DMS153 (cell line): ENCODE data around the gene BTBD9.

ENCODE experiments used
- DNase-seq: peaks from one replicate; lab custom pipeline; 2025; lab: John Stamatoyannopoulos, UW

Gene BTBD9

DNA sequence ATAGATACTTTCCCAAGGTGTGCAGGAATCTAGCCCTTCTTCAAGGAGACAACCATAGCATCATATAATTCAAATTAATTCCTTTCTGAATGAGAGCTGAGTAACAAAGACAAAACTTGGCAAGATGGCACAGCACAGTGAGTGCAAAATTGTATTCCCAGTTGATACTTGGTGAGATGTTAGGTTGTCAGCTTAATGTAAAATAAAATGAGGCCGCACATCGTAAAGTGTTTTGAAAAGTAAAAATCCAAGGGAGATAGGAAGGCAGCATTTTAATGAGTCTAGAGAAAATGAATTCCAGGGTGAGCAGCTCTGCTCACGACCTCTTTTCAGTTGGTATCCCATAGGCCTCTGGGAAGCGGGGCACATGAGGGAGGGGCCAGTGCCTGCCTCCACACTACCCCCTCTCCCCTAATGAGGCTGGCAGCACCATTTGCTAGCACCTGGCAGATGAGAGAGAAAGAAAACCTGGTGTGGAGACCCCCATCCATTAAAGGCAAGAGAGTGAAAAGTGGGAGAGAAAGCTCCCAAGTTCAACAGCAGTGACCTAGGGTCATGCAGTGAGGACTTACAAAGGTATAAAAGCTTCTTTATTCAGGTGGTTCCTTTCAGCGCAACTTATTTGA, 158.4 kb downstream of the BTBD9 start:
- no peak for DNase-seq

DNA sequence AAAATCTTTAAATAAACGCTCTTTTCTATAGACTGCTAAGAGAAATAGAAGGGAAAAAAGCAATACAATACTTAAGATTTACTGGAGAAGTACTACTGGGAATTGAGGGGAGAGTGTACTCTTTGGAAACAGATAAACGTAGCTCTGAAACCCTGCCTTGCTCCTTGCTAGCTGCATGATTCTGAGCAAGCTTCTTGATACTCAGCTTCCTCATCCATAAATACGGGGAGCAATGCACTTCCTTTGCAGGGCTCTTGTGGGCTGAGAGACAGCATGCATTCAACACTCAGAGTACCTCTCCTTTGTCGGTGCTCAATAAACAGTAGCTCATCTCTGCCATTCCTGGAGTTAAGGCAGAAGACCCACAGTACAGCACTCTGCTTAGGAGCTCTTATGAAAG, 159.7 kb downstream of the BTBD9 start:
- DNase-seq: no peak

DNA sequence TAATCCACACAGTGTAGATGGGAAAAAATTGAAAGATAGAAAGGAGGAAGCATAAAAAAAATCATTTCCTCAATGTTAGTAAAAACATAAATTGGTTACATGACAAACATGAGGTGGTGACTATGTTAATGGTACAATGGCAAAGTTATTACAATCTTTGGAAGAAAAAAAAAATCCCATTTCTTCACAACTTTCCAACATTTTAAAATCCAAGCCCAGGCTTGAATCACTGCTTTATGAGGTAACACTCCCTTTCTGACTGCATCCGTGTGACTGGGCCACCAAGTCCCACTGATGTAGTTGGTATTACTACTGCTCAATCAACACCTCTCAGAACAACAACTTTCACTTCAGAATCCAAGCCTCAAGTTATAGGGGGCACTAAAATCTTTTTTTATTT, 160.4 kb downstream of the BTBD9 start:
- DNase-seq: no peak

DNA sequence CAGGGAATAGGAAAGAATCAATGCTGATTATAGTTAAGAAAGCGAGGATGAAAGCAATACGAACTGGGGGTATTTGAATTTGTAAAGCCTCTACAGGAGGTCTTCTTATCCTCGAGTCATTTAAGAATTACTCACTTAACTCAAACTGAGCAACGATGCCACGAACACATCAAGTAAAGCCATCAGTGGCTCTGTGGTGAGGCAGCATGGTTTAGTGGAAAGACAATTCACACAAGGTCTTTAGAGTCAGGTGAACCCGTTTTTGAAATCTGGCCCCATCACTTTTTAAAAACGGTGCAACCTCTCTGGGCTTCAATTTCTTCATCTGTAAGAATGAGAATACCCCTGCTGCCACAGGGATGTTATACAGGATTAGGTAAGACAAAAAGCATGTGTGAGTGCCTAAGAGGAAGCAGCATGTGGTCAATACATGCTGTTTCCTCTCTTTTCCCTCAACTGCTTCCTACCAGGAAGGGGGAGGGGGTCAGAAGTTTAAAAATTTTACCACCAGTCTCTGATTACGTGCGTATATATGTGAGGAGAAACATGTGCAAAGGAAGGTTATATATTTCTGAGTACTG, 162.0 kb downstream of the BTBD9 start:
- DNase-seq: no peak

DNA sequence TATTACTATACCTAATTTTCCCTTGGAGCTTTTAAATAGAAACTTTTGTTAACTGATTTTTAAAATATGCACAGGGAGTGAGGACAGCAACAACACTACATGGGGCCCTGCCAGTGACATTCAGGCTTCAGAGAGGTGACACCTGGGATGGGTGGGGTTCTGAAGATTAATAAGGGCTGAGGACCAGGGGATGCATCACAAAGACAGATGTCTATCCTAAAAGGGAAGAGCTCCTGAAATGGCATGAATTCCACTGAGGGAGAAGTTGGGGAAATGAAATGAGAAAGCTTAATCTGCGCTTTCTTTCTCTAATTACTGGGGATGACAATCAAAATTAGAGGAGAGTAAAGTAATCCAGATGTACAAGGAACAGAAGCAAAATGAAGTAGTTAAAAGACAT, 162.8 kb downstream of the BTBD9 start:
- DNase-seq: no peak

DNA sequence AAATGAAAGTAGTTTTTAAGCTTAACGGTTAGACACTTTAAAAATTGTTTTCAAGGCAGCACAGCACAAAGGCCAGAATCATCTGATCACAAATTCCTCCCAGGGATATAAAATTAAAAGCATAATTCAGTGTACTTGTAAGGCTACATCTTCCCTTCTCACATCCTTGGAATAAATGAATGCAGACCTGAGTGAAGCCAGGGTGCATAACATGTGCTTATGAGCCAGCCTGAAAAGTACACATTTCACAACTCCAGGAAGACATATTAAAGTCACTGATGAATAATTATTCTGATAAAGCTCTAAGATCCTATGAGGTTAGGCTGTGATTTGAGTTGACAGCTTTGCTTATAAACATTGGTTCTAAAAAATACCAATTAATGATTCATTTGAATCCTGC, 163.6 kb downstream of the BTBD9 start:
- DNase-seq: no peak

DNA sequence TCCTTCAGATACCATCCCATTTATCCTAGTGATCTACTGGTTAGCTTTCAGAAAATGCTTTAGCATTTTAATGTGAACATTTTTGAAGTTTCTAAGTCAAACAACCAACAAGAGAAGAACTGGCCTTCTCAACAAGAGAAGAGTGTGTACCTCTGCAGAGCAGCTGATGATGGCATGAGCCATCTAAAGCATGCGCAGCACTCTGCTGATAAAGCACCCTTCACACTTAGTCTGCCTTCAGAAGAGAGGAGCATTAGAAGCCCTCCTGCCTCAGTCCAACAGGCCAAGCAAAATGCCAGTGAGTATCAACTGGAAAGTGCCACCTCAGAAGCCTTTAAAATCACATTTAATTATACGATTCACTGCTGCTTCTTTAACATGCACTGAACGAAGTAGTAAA, 169.2 kb downstream of the BTBD9 start:
- no peak for DNase-seq

DNA sequence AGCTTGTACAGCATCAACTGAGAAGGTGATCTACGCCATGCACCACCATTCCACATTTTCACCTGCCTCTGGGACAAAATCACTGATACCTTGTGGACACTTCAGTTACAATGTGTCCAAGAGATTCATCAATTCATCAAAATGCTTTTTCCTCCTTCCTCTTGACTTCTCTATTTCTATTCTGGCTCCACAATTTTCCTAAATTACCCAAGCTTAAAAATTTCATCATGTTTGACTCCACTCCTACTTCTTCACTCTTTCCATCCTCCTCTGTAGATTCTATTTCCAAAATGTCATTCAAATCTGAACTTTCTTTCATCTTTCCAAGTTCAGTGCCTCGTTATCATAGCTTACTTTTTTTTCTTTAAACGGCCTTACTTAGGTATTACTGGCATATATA, 172.2 kb downstream of the BTBD9 start:
- no peak for DNase-seq

DNA sequence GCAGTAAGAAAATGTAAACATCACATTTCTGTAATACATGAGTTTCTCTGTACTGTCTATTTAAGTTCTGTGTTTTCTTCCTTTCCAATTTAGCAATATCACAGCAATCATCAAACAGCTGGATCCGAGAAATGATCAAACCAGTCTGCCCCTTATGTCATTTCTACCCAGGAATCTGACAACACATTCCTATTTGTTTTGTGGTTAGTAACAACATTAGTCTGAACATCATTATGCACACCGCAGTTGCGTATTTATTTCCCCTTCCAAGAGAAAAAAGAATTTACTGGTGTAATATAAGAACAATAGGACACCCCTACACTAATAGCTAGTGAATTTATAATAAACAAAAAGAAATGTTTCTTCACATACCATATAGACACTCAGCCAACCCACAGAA, 179.5 kb downstream of the BTBD9 start:
- no peak for DNase-seq

DNA sequence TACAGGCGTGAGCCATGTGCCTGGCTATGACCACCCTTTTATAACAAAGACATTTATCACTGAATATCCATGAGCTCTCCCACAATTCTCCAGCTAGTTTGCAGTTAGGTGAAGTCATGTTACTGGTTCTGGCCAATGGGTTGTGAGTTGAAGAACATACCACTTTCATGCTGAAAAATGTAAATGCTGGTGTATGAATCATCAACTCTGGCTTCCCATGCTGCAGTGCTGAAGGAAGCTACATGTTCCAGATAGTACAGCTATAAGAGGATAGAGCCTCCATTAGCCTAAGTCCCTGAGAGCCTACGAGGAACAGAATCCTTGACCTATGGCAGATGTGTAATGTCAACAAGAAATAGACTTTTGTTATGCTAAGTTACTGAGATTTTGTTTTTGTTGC, 180.4 kb downstream of the BTBD9 start:
- no peak for DNase-seq

DNA sequence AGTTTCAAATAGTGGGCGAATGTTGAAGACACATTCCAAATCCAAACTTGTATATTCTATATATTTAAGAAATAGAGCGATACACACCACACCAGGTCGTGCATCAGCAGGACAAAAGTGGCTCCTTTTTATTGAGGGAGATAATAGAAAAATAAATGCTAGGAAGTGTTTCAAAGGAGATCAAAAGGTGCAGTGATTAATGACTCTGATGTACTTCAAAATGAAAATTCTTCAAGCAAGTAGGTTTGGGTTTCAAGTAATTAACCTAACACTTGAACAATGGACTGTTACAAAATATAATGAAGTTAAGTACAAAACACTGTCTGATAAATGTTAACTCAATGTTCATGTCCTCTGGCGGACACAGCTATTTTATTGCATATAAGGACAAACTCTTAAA, 185.9 kb downstream of the BTBD9 start:
- DNase-seq: no peak

DNA sequence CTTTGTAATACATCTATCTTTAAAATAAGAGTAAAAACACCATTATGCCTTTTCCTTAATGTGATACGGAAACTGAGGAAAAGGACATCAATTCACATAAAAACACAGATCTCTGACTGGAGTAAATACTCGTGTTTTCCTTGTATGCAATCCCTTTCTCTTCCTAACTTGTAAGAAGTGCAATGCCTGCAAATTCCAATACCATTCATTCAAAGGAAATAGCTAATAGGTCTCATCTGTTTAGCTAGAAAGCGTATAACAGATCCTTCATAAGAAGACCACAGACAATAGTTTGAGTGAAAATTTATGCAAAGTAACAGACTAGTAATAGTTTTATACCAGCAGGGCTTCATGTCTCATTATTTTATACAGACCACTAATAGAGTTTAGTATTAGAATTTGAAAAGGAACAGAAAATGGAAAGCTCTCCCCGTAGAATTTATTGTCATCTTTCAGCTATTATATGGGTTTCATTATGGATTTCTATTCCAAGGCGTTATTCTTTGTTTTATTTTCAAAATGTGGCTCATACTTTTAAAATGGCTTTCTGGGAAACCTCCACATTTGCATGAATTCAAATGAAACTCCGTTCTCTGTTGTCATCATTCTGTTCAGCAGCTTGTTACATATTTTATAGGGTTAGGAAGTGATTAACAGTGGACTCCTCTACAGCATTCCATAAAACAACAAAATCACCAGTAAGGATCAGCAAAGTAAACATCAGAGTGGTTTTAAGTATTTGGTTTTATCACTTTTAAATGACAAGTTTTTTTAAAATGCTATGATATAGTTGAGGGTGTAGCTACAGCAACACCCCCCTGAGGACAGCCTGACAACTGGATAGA, 186.7 kb downstream of the BTBD9 start:
- DNase-seq: no peak

DNA sequence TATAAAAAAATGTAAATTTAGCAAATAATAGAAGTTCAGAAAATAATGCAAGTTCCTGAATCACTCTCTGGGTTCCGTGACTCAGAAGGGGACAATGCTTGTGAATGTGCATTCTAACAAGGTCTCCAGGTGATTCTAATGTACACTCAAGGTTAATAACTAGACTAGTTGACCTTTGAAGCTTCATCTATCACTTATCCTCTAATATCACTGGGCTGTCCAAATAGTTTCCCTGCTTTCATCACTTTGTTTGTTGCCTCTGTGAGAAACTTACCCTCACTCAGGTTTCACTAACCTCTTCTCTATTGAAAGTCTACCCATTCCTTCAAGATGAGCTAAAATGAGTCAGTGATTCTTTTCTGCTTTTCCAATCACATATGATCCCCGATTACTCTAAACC, 189.0 kb downstream of the BTBD9 start:
- DNase-seq: no peak

DNA sequence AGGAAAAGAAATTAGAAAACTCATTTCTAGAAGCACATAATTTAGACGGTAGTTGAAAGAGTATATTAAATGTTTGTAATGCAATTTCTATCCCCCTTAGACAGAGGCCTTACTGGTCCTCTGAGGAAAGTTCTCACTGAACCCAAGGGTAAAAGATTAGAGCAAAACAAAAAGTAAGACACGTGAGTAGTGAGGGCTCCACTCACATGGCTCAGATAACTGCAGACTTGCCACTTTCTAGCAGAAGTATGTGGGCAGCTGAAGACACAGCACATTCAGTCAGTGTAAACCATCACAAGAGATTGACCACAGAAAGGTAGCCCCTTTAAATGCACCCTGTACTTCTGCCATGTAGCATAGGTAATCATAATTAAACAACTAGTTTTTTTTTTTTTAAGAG, 193.8 kb downstream of the BTBD9 start:
- no peak for DNase-seq

DNA sequence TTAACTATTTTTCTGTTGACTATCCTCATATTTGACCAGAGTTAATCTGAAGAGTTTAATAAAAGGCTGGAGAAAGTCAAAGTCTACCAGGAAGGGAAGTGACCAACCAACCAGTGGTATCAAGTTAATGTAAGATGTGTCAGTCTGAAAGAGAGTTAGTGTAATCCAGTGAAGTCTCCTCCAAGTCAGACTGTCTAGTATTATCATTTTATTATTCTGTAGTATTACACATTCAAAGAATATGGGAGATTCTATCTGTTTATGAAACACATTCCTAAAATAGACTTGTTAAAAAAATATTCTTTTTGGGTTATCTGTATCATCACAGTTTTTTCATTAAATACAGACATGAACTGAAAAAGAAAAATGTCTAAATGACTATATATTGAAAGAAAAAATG, 194.4 kb downstream of the BTBD9 start:
- no peak for DNase-seq

DNA sequence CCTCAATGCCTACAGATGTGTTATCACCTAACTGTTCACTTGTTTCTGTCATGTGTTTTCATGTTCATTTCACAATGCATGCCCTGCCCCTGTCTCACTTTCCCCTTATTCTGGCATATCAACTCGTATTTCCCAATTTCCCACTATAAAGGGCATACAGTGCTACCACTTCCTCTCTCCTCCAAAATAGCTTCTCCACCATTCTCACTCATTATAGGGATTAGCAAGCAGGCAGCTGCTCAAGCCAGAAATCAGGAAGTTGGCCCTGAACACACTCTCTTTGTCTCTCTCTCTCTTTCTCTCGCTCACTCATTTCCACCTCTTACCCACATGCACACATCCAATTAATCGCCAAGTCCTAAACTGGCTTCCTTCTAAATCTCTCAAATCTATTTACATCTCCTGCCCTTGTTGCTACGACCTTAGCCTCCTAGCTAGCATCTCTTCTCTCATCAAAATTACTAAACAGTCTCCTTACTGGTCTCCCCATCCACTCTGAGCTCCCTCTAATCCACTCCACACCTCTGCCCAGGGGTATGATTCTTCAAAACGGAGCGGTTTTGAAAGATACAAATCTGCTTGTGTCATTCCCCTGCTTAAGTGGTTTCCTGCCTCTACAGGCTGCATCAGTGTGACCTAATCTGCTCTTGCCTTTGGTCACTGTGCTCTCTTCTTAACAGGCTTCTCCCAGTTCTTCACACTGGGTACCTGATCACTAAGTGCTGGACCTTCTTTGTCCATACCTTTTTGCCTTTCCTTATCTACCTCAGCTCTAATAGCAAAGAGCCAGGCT, 196.2 kb downstream of the BTBD9 start:
- peak; percentile 7 for DNase-seq

DNA sequence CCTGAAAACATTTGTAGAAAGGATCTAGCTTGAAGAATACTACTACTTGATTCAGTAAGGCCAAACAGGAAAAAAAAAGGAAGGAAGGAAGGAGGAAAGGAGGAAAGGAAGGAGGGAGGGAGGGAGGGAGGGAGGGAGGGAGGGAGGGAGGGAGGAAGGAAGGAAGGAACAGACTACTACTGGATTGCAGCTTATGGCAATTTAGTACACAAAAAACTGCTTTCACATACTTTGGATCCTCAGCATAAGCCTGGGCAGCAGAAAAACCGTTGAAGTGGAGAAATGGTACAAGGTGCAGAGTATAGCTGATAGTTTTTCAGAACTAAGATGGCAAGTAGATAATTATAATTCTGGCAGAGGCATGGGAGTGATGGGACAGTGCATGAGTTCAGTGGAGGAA, 201.6 kb downstream of the BTBD9 start:
- DNase-seq: no peak

DNA sequence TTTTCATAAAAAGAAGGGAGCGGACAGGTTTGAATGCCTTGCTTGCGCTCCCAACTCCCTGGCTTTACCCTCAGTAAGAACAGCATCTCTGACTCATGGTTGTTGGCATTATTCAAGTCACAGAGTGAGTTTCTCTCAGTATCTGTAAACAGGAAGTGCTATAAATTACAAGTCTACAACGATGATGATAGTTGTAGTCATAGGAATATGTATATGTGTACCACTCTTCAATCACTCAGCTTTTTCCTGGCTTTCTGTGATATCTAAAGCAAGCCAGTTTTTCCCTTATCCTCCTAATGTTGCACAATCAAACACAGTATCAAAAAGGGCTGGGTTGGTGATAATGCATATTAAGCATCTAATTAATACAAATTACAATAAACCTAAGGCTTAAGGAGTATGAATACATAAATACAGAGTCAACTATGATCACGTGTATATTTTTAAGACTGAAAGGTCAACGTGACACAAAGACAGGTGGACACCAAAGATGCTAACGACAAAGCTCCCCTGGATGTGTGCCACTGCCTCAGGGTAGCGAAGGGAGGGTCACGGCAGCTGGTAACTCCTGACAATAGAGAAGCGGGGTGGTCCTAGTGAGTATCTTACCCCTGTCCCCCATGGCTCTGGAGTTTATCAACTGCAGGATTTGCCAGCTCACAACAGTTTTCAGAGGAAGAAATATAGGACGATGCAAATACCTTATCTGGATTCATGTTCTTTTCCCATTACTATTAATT, 202.8 kb downstream of the BTBD9 start:
- no peak for DNase-seq

DNA sequence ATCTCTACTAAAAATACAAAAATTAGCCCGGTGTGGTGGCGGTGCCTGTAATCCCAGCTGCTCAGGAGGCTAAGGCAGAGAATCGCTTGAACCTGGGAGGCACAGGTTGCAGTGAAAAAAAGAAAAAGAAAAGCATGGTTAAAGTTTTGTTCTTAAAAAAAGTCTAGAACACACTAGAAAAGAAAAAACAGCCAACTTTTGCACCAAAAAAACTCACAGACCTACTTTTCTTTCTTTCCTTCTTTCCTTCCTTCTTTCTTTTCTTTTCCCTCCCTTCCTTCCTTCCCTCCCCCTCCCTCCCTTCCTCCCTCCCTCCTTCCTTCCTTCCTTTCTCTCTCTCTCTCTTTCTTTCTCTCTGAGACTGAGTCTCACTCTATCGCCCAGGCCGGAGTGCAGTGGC, 204.4 kb downstream of the BTBD9 start:
- DNase-seq: no peak

DNA sequence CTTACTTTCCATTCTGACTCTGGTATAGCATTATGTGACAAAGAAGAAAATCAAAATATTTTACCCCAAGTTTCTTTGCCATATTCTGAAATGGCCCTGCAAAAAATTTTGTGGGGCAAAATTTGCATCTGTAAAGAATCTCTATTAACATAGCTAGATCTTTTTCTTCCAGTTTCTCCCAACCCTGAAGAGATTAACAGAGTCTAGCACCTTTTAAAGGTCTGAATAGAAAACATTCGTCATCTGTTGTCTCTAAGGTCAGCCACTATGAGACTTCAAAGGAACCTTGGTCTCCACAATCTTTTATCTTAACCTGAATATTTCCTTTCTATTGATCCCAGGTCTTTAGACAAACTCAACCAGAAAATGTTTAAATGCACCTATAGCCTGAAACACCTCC, 205.7 kb downstream of the BTBD9 start:
- DNase-seq: no peak

DNA sequence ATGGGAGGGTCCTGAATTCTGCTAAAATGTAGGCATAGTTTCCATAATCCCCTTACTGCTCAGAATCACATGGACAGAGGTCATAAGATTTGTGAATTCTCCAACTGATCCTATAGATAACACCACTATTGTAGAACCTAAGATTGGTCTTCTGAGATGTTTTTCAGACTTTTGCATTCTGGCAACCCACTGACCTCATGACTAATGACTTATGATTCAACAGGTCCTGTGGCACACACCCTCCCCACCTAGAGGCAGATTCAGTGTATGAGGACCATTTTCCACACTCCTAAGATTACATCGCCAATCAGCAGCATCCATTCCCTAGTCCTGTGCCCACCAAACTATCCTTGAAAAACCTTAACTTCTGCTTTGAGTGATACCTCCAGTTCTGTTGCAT, 207.2 kb downstream of the BTBD9 start:
- no peak for DNase-seq

DNA sequence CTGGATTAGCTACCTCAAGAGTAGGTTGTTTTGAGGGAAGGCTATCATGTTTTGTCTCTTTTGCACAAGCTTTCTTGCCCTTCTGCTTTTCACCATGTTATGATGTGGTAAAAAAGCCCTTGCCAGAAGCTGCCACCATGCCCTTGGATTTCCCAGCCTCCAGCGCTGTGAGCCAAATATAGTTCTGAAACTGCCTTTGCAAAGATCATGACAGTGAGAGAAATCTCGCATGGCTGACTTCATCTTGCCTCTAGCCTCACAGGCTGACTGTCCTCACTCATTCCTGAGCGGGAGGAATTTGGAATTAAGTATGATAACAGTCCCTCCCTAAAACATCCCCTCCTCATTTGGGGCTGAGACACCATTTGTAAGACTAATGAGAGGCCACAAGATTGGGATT, 207.7 kb downstream of the BTBD9 start:
- no peak for DNase-seq
